ENCODE data around the gene B4GALT5.

B4GALT5 gene

DNA sequence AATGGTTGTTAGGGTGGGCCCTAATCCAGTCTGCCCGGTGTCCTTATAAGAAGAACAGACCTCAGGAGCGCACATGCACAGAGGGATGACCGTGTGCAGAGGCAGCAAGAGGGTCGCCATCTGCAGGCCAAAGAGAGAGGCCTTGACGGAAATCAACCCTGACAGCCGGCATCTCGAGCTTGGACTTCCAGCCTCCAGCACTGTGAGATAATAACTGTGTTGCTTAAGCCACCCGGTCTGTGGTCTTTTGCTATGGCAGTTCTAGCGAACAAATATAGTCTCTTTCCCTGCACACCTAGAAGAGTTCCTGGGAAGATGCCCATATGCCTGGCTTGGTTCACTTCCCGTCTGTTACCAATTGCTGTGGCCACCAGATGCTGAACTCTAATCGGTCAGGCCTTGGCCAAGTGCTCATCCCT is 110.5 kb downstream of the B4GALT5 start:
- DNase-seq (ENCODE audit: low spot score) = peak; percentile 47

DNA sequence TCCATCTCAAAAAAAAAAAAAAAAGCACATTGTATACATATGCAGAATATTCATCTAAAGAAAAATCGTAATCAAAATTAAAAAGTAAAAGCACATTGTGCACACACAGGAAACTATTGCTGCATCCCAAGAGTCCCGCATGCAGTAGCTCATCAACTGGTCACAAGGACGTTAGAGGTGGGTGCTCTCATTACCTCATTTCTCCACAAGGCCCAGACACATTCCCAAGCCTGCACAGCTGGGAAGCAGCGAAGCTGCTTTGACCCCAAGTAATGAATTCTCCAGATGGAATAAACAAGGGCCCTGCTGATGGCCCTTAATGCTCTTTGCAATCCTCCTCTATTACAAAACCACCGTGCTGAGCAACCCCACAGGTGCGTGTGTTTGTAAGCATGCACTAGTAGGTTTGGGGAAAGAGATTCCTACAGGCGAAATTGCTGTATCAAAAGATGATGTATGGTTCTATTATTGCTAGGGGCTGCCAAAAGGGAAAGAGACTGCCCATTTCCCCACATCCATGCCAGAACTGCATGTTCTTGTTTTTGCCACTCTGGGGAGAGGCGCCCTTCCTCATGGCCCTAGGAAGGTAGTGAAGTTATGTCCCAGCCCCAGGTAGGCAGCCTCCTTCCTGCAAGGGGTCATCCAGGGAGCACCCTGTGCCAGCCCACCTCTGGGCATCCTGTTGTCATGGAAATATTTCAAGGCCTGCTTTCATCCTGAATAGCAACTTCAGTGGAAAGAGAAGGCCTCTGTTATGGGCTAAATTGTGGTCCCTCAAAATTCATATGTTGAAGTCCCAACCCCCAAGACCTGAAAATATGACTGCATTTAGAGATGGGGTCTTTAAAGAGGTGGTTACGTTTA is 111.1 kb downstream of the B4GALT5 start:
- DNase-seq (ENCODE audit: low spot score) = no peak

DNA sequence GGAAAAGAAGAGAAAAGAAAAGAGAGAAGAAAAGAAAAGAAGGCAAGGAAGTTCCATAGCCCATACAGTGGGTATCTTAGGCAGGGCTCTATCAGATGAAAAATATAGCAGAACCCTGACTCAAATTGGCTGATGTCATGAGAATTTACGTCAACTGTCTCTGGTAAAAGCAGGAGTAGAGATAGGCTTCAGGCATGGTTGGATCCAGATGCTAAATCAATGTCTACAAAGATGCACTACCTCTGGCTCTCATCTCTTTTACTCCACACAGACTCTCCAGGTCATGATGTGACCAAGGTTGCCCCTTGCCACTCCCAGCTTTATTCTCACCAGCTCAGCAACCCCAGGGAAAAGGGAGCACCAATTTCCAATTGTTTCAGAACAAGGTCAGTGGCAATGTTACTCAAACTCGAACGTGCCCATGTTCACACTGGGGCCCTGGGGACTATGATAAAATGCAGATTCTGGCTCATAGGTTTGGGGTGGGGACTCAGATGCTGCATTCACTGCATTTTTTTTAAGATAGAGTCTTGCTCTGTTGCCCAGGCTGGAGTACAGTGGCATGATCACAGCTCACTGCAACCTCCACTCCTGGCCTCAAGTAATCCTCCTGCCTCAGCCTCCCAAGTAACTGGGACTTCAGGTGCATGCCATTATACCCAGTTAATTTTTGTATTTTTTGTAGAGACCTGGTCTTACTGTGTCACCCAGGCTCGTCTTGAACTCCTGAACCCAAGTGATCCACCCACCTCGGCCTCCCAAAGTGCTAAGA is 112.3 kb downstream of the B4GALT5 start:
- no peak for DNase-seq (ENCODE audit: low spot score)

DNA sequence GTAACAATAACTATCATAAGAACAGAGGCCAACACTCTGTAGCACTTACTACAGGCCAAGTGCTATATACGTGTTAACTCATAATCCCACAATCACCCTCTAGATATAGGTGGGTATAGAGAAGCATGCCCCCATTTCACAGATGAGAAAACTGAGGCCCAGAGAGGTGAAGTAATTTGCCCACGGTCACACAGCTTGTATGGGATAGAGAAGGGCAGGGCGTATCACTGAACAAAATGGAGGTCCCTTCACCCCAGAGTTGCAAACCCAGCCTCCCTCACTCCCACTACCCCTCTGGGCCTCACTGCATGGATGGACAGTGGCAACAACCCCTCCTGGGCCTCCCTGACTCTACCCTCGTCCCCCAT is 113.9 kb downstream of the B4GALT5 start:
- no peak for DNase-seq (ENCODE audit: low spot score)

DNA sequence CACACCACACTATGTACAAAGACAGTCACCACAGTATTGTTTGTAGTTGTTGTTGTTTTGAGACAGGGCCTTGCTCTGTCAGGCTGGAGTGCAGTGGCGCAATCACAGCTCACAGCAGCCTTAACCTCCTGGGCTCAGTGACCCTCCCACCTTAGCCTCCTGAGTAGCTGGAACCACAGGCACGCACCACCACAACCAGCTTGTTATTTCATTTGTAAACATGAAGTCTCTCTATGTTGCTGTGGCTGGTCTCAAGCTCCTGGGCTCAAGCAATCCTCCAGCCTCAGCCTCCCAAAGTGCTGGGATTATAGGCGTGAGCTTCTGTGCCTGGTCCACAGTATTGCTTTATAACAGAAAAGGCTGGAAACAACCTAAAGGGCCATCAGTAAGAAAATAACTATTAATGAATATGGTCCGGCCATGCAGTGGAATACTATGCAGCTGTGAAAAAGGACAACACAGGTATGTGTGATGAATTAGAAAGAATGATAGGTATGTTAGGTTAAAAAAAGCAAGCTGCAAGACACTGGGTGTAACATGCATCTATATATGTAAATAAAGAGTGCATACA is 115.8 kb downstream of the B4GALT5 start:
- DNase-seq (ENCODE audit: low spot score) = no peak

DNA sequence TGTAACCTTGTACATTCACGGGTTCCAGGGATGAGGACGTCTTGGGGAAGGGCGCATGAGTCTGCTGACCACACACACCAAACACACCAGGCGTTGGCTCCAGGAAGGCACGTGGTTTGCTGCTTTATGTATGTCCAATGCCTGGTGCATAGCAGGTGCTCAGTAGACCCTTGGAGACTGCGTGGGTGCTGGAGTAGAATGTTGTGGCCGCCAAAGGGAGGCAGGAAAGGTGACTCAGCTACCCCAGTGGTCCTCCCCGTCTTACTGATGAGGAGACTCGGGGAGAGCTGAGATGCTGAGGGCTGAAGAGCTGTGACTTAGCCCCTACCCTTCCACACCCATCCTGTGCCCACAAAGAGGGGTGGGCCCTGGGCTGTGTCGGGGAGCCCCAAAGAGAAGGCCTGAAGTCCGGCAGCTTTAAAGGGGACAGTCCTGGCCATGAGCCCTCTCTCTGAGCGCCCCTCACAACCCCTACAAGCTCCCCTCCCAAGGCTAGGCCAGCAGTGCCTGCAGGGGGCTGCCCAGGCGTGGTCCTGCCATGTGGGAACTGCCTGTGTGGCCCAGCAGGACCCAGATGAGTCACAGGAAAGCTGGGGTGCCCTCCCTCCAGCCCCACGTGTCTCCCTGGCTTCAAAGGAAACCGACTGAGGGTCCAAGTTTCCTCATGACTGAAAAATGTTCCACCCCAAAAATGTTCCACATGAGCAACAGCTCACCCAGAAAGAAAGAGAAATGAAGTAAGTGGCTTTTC is 117.7 kb downstream of the B4GALT5 start:
- no peak for DNase-seq (ENCODE audit: low spot score)

DNA sequence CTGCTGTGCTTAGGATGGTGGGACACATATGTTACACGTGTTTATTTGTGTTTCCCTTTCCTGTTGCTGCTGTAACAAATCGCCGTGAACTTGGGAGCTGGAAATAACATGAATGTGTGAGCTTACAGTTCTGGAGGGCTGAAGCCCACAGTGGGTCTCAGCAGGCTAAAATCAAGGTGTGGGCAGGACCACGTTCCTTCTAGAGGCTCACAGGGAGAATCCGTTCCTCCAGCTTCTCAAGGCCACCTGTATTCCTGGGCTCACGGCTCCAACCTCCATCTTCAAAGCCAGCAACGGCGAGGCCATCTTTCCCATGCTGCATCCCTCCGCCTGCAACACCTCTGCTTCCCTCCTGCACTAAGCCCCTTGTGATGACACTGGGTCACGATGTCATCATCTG is 118.3 kb downstream of the B4GALT5 start:
- no peak for DNase-seq (ENCODE audit: low spot score)

DNA sequence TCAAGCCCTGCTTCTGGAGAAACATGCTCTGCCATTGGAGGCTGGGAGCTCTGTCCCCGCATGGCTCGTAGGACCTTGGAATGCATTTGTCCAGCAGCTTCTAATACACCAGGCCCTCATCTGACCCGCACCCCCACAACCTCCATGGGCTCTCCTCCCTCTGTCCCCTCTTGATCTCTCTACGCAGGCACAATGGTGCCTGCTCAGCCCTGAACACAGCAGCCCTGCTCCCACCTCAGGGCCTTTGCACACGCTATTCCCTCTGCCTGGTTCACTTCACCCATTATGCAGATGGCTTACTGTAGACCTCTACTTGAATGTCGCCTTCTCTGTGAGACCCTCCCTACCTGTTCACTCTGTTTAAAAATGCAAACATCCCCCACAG is 118.8 kb downstream of the B4GALT5 start:
- no peak for DNase-seq (ENCODE audit: low spot score)

DNA sequence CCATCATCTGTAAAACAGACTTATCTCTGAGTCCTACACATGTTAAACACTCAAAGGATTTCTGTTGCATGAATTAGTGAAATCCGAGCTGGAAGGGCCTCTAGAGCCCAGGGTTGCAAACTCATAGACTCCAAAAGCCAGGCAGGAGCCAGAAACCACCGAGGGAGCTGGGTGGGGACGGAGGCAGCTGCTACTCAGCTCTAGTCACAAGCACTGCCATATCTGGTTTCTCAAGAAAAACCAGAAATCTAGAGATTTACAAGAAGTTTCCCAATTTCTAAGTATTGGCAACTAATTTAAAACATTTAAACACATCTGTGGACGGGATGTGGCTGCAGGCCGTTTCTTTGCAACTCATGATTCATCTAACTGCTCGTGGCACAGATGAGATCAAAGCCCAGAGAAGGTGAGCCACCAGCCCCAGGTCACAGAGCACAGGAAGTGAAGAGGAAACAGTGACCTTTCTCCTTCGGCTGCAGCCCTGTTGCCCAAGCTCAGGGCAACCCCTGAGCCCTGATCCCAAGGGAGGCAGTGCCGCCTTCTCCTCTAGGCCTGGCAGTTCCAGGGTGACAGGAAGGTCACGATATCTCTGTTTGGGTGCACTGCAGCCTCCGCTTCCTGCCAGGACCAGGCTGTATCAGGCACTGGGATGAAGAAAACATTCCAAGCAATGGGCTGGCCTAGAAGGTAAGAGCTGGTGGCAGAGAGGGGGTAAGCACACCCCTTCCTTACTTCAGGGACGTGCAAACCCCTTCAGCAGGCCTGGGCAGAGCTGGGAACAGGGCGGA is 119.3 kb downstream of the B4GALT5 start:
- DNase-seq (ENCODE audit: low spot score) = no peak

DNA sequence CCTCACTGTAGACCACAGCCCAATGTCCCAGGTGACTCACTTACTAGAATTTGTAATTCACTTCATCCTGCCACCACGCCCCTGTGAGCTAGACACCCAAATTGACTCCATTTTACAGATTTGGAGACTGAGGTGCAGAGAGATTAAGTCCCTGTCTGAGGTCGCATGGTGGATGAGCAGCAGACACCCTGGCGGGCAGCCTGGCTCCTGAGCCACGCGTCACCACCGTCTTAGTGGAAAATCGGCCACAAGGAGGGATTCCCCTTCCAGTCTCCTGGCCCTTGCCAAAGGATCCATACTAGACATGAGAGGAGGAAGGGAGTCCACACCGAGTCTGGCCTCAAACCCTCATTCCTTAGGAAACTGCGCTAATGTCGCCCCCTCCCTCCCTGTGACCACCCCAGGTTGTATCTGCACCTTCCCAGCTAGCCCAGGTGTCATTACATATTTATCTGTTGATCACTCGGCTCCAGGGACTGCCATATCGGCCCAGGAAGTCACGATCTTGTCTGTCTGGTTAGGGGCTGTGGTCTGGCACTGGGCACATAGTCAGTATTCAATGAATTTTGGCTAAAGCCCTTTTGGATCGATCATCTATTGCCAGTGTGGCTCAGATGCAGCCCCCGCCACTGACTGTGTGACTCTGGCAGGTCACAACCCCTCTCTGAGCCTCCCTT is 120.1 kb downstream of the B4GALT5 start:
- DNase-seq (ENCODE audit: low spot score) = no peak

DNA sequence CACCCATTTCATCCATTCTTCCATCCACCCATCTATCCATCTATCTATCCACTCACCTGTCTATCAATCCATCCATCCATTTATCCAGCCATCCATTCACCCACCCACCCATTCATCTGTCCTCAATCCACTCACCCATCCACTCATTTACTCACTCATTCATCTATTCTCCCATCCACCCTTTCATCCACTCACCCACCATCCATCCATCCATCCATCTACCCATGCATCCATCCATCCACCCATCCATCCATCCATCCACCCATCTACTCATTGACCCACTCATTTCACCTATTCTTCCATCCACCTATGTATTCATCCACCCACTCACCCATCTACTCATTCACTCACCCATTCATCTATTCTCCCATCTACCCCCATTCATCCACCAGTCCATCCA is 121.6 kb downstream of the B4GALT5 start:
- DNase-seq (ENCODE audit: low spot score) = no peak

DNA sequence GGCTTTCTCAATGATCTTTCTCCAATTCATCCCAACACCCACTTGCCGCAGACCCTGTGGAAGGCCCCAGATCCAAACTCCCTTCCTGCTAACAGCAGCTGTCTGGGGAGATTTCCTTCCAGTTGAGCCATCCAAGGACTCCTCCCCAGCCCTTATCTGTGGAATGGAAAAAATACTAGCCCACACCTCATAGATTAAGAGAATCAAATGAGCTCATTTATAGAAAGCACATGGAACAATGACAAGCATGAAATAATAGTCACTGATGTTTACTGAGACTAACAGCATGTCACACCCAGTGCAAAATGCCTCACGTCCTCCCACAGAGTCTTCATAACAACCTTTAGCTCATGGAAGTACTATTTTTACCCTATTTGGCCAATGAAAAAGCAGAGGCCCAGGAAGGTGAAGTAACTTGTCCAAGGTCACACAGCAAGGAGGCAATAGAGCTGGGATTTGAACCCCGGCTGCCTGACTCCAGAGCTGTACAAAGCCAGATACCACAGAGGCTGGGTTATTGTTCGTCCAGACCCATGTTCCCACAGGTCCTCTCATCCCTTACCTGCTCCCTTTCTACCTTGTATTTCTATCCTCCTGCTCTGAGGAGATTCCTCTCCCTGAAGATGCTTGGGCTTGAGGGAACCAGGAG is 122.3 kb downstream of the B4GALT5 start:
- no peak for DNase-seq (ENCODE audit: low spot score)

DNA sequence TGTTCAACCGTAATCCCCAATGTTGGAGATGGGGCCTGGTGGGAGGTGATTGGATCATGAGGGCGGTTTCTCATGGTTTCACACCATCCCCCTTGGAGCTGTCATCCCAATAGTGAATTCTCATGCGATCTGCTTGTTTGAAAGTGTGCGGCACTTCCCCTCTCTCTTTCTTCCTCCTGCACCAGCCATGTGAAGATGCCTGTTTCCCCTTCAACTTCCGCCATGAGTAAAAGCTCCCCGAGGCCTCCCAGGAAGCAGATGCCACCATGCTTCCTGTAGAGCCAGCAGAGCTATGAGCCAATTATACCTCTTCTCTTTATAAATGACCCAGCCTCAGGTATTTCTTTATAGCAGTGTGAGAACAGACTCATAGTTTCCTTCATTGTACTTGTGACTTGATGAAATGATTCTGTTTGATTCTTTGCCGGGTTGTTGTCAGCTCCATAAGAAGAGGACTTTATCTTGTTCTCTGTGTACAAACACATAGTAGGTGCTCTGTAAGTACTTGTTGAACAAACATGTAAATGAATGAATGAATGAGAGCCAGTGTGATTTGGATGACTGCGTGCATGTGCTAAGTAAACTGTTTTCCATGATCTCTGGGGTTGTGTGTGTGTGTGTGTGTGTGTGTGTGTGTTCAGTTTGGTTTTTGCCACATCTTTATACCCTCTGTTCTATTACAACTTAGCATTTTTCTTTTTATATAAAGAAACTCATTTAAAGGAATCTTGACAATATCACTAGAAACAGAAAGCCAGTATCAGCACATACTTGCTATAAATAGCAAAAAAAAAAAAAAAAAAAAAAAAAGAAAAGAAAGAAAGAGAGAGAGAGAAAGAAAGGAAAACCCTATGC is 123.3 kb downstream of the B4GALT5 start:
- DNase-seq (ENCODE audit: low spot score) = no peak

DNA sequence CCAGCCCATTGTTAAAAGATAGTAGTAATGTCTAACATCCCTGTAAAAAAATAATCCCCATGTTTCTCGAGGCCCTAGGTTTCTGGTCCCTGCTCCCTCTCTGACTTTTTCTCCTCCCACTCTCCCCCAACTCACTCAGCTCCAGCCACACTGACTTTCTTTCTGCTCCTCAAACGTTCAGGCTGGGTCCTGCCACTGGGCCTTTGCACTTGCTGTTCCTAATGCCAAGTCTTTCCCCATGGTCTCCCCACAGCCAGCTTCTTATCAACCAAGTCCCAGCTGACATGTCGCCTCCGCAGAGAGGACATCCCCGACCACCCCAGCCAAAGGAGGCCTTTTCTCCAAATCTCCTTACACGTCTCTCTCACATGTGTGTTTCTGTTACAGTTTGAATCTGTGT is 123.9 kb downstream of the B4GALT5 start:
- DNase-seq (ENCODE audit: low spot score) = no peak

DNA sequence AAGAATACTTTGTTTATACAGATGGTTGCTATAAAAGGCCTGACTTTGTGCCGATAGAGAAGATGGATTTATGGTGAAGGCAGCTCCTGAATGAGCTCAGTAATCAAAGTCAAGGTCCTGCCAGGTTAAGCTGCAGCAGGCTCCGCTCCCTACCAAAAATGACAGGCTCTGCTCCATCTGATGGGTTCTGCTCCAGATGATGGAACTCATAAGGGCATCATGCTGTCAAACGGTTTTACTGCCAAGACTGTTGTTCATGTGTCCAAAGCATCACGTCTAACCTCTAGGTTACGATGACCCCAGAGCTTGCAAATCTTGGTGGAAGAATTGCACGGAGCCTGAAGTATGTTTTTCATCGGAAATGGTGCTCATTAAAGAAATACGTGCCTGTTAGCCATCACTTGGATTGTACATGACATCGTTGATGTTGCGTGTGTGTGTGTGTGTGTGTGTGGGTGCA is 126.5 kb downstream of the B4GALT5 start:
- no peak for DNase-seq (ENCODE audit: low spot score)

DNA sequence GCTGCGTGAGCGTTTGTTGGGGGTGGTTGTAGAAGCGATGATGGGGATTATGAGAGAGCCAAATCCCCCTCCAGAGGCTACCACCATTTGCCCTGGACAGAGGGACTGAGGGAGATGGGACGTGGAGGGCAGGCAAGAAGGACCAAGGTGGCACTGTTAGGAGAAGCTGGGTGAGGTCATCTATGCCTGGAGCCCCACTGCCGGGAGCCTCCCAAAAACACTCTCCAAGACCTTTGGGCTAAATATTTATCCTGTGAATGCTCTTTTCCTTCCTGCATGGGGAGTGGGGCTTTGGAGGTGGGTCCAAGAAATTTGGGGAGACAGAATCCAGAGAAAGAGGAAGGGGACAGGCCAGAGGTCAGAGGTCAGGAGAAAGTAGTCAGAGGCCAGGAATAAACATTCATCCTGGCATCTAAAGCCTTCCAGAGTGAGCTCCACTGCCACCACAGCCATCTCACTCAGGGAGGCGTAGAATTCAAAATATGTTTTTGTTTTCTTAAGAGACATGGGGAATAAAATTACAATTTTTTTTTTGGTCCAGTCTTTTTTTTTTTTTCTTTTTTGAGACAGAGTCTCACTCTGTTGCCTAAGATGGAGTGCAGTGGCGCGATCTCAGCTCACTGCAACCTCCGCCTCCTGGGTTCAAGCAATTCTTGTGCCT is 128.0 kb downstream of the B4GALT5 start:
- DNase-seq (ENCODE audit: low spot score) = no peak

DNA sequence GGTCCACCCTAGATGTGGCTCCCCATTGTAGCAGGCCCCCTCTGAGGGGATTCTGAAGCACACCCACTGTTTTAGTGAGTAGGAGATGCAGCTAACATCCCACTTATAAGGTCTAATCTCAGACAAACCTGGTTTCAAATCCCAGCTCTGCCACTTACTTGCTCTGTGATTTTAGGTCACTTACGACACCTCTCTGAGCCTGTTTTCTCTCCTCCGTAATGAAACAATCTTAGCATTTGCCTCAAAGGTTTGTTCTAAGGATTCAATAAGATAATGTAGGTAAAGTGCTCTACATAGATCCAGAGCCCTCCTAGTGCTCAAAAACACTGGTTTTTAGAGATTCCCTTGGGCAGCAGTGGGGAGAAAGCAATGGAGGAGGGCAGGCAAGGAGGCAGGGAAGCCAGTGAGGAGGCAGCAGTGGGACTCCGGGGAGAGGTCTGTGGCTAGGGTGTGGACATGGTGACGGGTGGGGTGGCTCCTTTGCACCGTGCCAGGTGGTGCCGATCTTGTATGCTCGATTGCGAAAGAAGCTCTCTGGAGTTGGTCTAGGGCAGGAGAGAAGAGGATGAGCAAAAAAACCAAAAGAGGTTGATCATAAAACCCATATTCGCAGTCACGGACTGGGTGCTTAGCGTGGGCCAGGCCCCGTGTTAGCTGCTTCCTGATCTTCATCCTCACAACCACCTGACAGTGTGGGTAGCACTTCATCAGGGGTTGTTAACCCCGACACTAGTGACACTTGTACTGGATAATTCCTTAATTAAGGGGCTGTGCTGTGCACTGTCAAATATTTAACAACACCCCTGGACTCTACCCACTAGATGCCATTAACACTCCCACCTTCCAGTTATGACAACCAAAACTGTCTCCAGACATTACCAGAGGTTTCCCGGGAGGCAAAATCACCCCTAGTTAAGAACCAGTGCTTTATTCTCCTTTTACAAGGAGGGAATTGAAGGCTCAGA is 129.0 kb downstream of the B4GALT5 start:
- DNase-seq (ENCODE audit: low spot score) = no peak
